ENCODE data around the gene WNT11.

WNT11 gene

GRCh38 chr11:76209973-76210930, 4.0 kb upstream of the WNT11 start:
- H3K4me3 ChIP-seq (ENCODE audit: low read depth, low read length): no peak overlapping the region
- peak; percentile 70 for DNase-seq (ENCODE audit: low read depth)
- no peak for TF ChIP-seq CTCF (IDR thresholded peaks at IDR 0.05; ENCODE audit: low read depth, low read length)
- TF ChIP-seq POLR2A (IDR thresholded peaks at IDR 0.05; ENCODE audit: extremely low read depth, insufficient read length): no peak
- no peak for TF ChIP-seq MYC (IDR thresholded peaks at IDR 0.05; ENCODE audit: low read depth, low read length)
- TF ChIP-seq MAX (IDR thresholded peaks at IDR 0.05; ENCODE audit: low read depth, low read length): no peak

- TF ChIP-seq CTCF (IDR thresholded peaks at IDR 0.05; ENCODE audit: low read depth, low read length): no peak
- TF ChIP-seq POLR2A (IDR thresholded peaks at IDR 0.05; ENCODE audit: extremely low read depth, insufficient read length): no peak
- TF ChIP-seq MAX (IDR thresholded peaks at IDR 0.05; ENCODE audit: low read depth, low read length): no peak
- TF ChIP-seq MYC (IDR thresholded peaks at IDR 0.05; ENCODE audit: low read depth, low read length): no peak
- peak; percentile 50 for DNase-seq (ENCODE audit: low read depth)
- no peak overlapping the region for H3K4me3 ChIP-seq (ENCODE audit: low read depth, low read length)
These were observed 3.2 kb upstream of the WNT11 start for GRCh38 chr11:76209375-76209972.

- H3K4me3 ChIP-seq (ENCODE audit: low read depth, low read length): no peak overlapping the region
- peak; percentile 59 for TF ChIP-seq MYC (IDR thresholded peaks at IDR 0.05; ENCODE audit: low read depth, low read length)
- peak; percentile 70 for TF ChIP-seq MAX (IDR thresholded peaks at IDR 0.05; ENCODE audit: low read depth, low read length)
- TF ChIP-seq POLR2A (IDR thresholded peaks at IDR 0.05; ENCODE audit: extremely low read depth, insufficient read length): no peak
- TF ChIP-seq CTCF (IDR thresholded peaks at IDR 0.05; ENCODE audit: low read depth, low read length): peak; percentile 76
- DNase-seq (ENCODE audit: low read depth): peak; percentile 84
These were observed 2.4 kb upstream of the WNT11 start for GRCh38 chr11:76208438-76209374.

- peak overlapping the region; percentile 16 for H3K4me3 ChIP-seq (ENCODE audit: low read depth, low read length)
- TF ChIP-seq MYC (IDR thresholded peaks at IDR 0.05; ENCODE audit: low read depth, low read length): peak; percentile 42; the same call in 1 of the 2 replicates
- TF ChIP-seq MAX (IDR thresholded peaks at IDR 0.05; ENCODE audit: low read depth, low read length): peak; percentile 58; the same call in 1 of the 2 replicates
- TF ChIP-seq CTCF (IDR thresholded peaks at IDR 0.05; ENCODE audit: low read depth, low read length): peak; percentile 91
- no peak for TF ChIP-seq POLR2A (IDR thresholded peaks at IDR 0.05; ENCODE audit: extremely low read depth, insufficient read length)
- peak; percentile 87 for DNase-seq (ENCODE audit: low read depth)
These were observed 1.5 kb upstream of the WNT11 start for GRCh38 chr11:76207642-76208401.

GRCh38 chr11:76206077-76206326, 300 bp downstream of the WNT11 start:
- no peak overlapping the region for H3K4me3 ChIP-seq (ENCODE audit: low read depth, low read length)
- no peak for TF ChIP-seq CTCF (IDR thresholded peaks at IDR 0.05; ENCODE audit: low read depth, low read length)
- TF ChIP-seq MAX (IDR thresholded peaks at IDR 0.05; ENCODE audit: low read depth, low read length): no peak
- TF ChIP-seq MYC (IDR thresholded peaks at IDR 0.05; ENCODE audit: low read depth, low read length): no peak
- no peak for TF ChIP-seq POLR2A (IDR thresholded peaks at IDR 0.05; ENCODE audit: extremely low read depth, insufficient read length)
- DNase-seq (ENCODE audit: low read depth): no peak
